Fibroblast of lung (primary cell): ENCODE results near the gene MIX23. TPM values are rescaled to one million over a fixed set of nuclear protein-coding genes. Genes with fewer than 3 reads are reported as not detected.

Source experiments
- DNase-seq, 2 donors: peaks; one replicate each; pipeline versions ENCODE4 v3.0.0 to v3.0.0-alpha.2; 2010; ENCODE audit warnings: low read depth in 2 of 2
- H2AFZ ChIP-seq: 2 replicates; pipeline ENCODE4 v1.5.1; 2012; ENCODE audit warnings: low read length, control low read depth, inconsistent platforms
- H3K27ac ChIP-seq: 2 replicates; pipeline ENCODE4 v1.5.1; 2011; ENCODE audit warnings: low read length, control low read depth; ENCODE audit not compliant: insufficient read depth
- H3K27me3 ChIP-seq: 2 replicates; pipeline ENCODE4 v1.5.1; 2011; ENCODE audit warnings: mild to moderate bottlenecking, low read length; ENCODE audit not compliant: control insufficient read depth, insufficient read depth
- H3K36me3 ChIP-seq: 2 replicates; pipeline ENCODE4 v1.5.1; 2011; ENCODE audit warnings: low read length; ENCODE audit not compliant: control insufficient read depth, insufficient read depth
- H3K4me1 ChIP-seq: 2 replicates; pipeline ENCODE4 v1.5.1; 2011; ENCODE audit warnings: low read length; ENCODE audit not compliant: control insufficient read depth, insufficient read depth; ENCODE audit errors: extremely low read depth
- H3K4me2 ChIP-seq: 2 replicates; pipeline ENCODE4 v1.5.1; 2011; ENCODE audit warnings: low read length, control low read depth; ENCODE audit not compliant: insufficient read depth; ENCODE audit errors: extremely low read depth
- H3K4me3 ChIP-seq, 4 experiments: fragments of 200-600 bp in 1 of 4; sonication (generic) in 1 of 4; replicated peaks in 1 of 4; 2 replicates each; pipeline ENCODE4 v1.5.1; 2011 to 2016; ENCODE audit warnings: low read length in 4 of 4, low read depth in 3 of 4, mild to moderate bottlenecking in 3 of 4, control low read depth in 2 of 4, inconsistent platforms in 1 of 4, mixed read lengths in 1 of 4; ENCODE audit not compliant: insufficient read depth in 1 of 4; ENCODE audit errors: control extremely low read depth in 1 of 4
- H3K79me2 ChIP-seq: 2 replicates; pipeline ENCODE4 v1.5.1; 2012; ENCODE audit warnings: mild to moderate bottlenecking, low read length, inconsistent platforms; ENCODE audit not compliant: control insufficient read depth, insufficient read depth
- H3K9ac ChIP-seq: 2 replicates; pipeline ENCODE4 v1.5.1; 2011; ENCODE audit warnings: mild to moderate bottlenecking, low read length, control low read depth; ENCODE audit not compliant: insufficient read depth
- H3K9me3 ChIP-seq: 2 replicates; pipeline ENCODE4 v1.5.1; 2012; ENCODE audit warnings: low read depth, low read length; ENCODE audit not compliant: control insufficient read depth, insufficient read depth
- H4K20me1 ChIP-seq: 2 replicates; pipeline ENCODE4 v1.5.1; 2011; ENCODE audit warnings: low read length; ENCODE audit not compliant: control insufficient read depth, insufficient read depth; ENCODE audit errors: extremely low read depth
- EZH2 ChIP-seq: IDR thresholded peaks from 2 replicates; pipeline ENCODE4 v1.5.1; 2012; ENCODE audit warnings: low read length, control low read depth, mild to moderate bottlenecking; ENCODE audit errors: missing control alignments
- polyA plus RNA-seq, 2 donors: library from polyadenylated mRNA; depleted of rRNA in 1 of 2; stranded (reverse) in 1 of 2; unstranded in 1 of 2; fragments of >200 nt; gene quantifications; 2 replicates each; pipeline ENCODE4 v1.2.1, GENCODE V29; 2011 to 2012; ENCODE audit warnings: missing spikeins in 1 of 2
- total RNA-seq: library from RNA; depleted of rRNA; stranded (reverse); fragments of >200 nt; gene quantifications from 2 replicates; pipeline ENCODE4 v1.2.1, GENCODE V29; 2014
- TF ChIP-seq, protein P1 (sequence below), 2 donors: IDR thresholded peaks in 1 of 2; conservative IDR thresholded peaks in 1 of 2; 1 replicate in 1 of 2; 2 replicates in 1 of 2; pipeline ENCODE4 v1.5.1; 2011 to 2012; ENCODE audit warnings: low read length in 2 of 2, control low read depth in 1 of 2, inconsistent platforms in 1 of 2, low read depth in 1 of 2, mild to moderate bottlenecking in 1 of 2

MIX23 gene
- total and polyA plus RNA-seq, 2 donors (not counting 1 experiment from before 2014, with no cell fraction given) = 22.3 to 30.9 TPM

- H4K20me1 ChIP-seq = no peaks in the 10 kb centered on the region
- no peak overlapping the region for H3K4me2 ChIP-seq
- no peak overlapping the region for H3K27ac ChIP-seq
- no peak for DNase-seq
- no peak overlapping the region for H3K9ac ChIP-seq
- H3K36me3 ChIP-seq = no peaks in the 10 kb centered on the region
- no peak overlapping the region for H2AFZ ChIP-seq
- no peaks in the 10 kb centered on the region for H3K9me3 ChIP-seq
- TF ChIP-seq, protein P1, sequence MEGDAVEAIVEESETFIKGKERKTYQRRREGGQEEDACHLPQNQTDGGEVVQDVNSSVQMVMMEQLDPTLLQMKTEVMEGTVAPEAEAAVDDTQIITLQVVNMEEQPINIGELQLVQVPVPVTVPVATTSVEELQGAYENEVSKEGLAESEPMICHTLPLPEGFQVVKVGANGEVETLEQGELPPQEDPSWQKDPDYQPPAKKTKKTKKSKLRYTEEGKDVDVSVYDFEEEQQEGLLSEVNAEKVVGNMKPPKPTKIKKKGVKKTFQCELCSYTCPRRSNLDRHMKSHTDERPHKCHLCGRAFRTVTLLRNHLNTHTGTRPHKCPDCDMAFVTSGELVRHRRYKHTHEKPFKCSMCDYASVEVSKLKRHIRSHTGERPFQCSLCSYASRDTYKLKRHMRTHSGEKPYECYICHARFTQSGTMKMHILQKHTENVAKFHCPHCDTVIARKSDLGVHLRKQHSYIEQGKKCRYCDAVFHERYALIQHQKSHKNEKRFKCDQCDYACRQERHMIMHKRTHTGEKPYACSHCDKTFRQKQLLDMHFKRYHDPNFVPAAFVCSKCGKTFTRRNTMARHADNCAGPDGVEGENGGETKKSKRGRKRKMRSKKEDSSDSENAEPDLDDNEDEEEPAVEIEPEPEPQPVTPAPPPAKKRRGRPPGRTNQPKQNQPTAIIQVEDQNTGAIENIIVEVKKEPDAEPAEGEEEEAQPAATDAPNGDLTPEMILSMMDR (conservative IDR thresholded peaks at IDR 0.05 in 1 of 2, IDR thresholded peaks at IDR 0.05 in 1 of 2; ENCODE audit: low read depth in 1 of 2, low read length in 2 of 2) = no peak
- TF ChIP-seq EZH2 = no peak
- no peaks in the 10 kb centered on the region for H3K79me2 ChIP-seq
- H3K4me1 ChIP-seq = no peaks in the 10 kb centered on the region
- no peak overlapping the region for H3K4me3 ChIP-seq
- H3K27me3 ChIP-seq = no peaks in the 10 kb centered on the region
Observed at GRCh38 chr3:122389892-122390291, 6.9 kb upstream of the MIX23 start.

DNA sequence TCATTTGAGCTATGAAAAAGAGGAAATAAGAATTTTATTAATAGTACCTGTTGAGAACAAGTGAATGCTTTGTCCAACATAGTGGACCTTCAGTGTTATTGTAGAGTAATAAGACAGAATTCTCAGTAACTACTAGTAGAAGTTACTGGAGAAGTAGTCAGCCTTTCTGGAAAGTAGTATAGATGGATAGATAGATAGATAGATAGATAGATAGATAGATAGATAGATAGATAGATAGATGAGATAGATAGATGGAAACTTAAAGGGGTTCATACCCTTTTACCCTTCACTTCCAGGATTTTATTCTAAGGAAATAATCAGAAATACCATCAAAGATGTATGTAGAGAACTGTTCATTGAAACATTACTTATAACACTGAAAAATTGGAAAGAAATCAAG is 6.2 kb upstream of the MIX23 start:
- Histone ChIP-seq H3K9me3 (no peaks in the 10 kb centered on the region), H3K4me2 (no peak overlapping the region), H3K27me3 (no peaks in the 10 kb centered on the region), H3K4me3 (no peak overlapping the region), H4K20me1 (no peaks in the 10 kb centered on the region), H3K79me2 (no peaks in the 10 kb centered on the region), H2AFZ (no peak overlapping the region), H3K27ac (no peak overlapping the region), H3K9ac (no peak overlapping the region), H3K36me3 (no peaks in the 10 kb centered on the region), H3K4me1 (no peaks in the 10 kb centered on the region)
- DNase-seq = no peak
- TF ChIP-seq EZH2 = no peak
- TF ChIP-seq, protein P1 (conservative IDR thresholded peaks at IDR 0.05 in 1 of 2, IDR thresholded peaks at IDR 0.05 in 1 of 2; ENCODE audit: low read depth in 1 of 2, low read length in 2 of 2) = no peak

GRCh38 chr3:122387709-122388108 is 4.7 kb upstream of the MIX23 start:
- Histone ChIP-seq H3K4me2 (no peak overlapping the region), H3K4me1 (peaks cover 4% of the 10 kb centered on the region), H4K20me1 (no peaks in the 10 kb centered on the region), H3K9ac (no peak overlapping the region), H3K79me2 (peaks cover 3% of the 10 kb centered on the region), H3K9me3 (no peaks in the 10 kb centered on the region), H3K27ac (no peak overlapping the region), H2AFZ (no peak overlapping the region), H3K4me3 (no peak overlapping the region), H3K27me3 (no peaks in the 10 kb centered on the region), H3K36me3 (no peaks in the 10 kb centered on the region)
- no peak for DNase-seq
- TF ChIP-seq, protein P1 (conservative IDR thresholded peaks at IDR 0.05 in 1 of 2, IDR thresholded peaks at IDR 0.05 in 1 of 2; ENCODE audit: low read depth in 1 of 2, low read length in 2 of 2) = no peak
- TF ChIP-seq EZH2 = no peak
